ENCODE data around the gene TGFBR3. TPM values are rescaled to one million over a fixed set of nuclear protein-coding genes. Genes with fewer than 3 reads are reported as not detected.
A peak's percentile ranks its signal among the peaks of the same experiment; 100 is the strongest.

Gene TGFBR3
- total and polyA plus RNA-seq, 5 donors from 2014 or later = 15.8 to 47.5 (median 20.0) TPM

- peaks cover 0 to 7% (median 3%) of the 10 kb centered on the region in 4 donors for H3K4me1 Mint-ChIP-seq
- DNase-seq = no peak
- no peaks in the 10 kb centered on the region for H3K27me3 Mint-ChIP-seq
- no peaks in the 10 kb centered on the region for H3K9me3 ChIP-seq (ENCODE audit: control insufficient read depth in 2 of 2, low read length in 2 of 2)
- no peak overlapping the region for H3K27ac ChIP-seq (ENCODE audit: insufficient read depth, low read length, poor library complexity, severe bottlenecking)
- no peak overlapping the region for H3K4me3 Mint-ChIP-seq
- no peaks in the 10 kb centered on the region for H3K27me3 ChIP-seq (ENCODE audit: control insufficient read depth, insufficient read depth, low read length)
- ATAC-seq (ENCODE audit: low read depth in 2 of 2) = no peak
- H3K9me3 Mint-ChIP-seq = peaks cover 0 to 5% (median 0%) of the 10 kb centered on the region in 7 donors
- no peak overlapping the region for H3K27ac Mint-ChIP-seq
- no peak overlapping the region for H3K4me3 ChIP-seq (ENCODE audit: low read depth, low read length)
- no peaks in the 10 kb centered on the region for H3K4me1 ChIP-seq (ENCODE audit: control insufficient read depth, insufficient read depth, low read length, poor library complexity, severe bottlenecking)
- H3K36me3 Mint-ChIP-seq = peaks cover 45% of the 10 kb centered on the region
- peaks cover 6% of the 10 kb centered on the region for H3K36me3 ChIP-seq (ENCODE audit: control insufficient read depth, insufficient read depth, low read length)
Measured at GRCh38 chr1:91741301-91741700, 144.7 kb downstream of the TGFBR3 start.

GRCh38 chr1:91737650-91738049 is 148.3 kb downstream of the TGFBR3 start:
- ATAC-seq (ENCODE audit: low read depth in 2 of 2) (no peak), DNase-seq (no peak)
- Mint-ChIP-seq H3K4me1 (peaks cover 0 to 12% (median 8%) of the 10 kb centered on the region in 4 donors), H3K27me3 (no peaks in the 10 kb centered on the region), H3K36me3 (peaks cover 39% of the 10 kb centered on the region), H3K9me3 (peaks cover 0 to 2% (median 0%) of the 10 kb centered on the region in 7 donors), H3K27ac (no peak overlapping the region), H3K4me3 (no peak overlapping the region)
- H3K9me3 ChIP-seq (ENCODE audit: control insufficient read depth in 2 of 2, low read length in 2 of 2) = no peaks in the 10 kb centered on the region
- no peak overlapping the region for H3K27ac ChIP-seq (ENCODE audit: insufficient read depth, low read length, poor library complexity, severe bottlenecking)
- no peaks in the 10 kb centered on the region for H3K27me3 ChIP-seq (ENCODE audit: control insufficient read depth, insufficient read depth, low read length)
- no peak overlapping the region for H3K4me3 ChIP-seq (ENCODE audit: low read depth, low read length)
- no peaks in the 10 kb centered on the region for H3K4me1 ChIP-seq (ENCODE audit: control insufficient read depth, insufficient read depth, low read length, poor library complexity, severe bottlenecking)
- peaks cover 10% of the 10 kb centered on the region for H3K36me3 ChIP-seq (ENCODE audit: control insufficient read depth, insufficient read depth, low read length)

DNA sequence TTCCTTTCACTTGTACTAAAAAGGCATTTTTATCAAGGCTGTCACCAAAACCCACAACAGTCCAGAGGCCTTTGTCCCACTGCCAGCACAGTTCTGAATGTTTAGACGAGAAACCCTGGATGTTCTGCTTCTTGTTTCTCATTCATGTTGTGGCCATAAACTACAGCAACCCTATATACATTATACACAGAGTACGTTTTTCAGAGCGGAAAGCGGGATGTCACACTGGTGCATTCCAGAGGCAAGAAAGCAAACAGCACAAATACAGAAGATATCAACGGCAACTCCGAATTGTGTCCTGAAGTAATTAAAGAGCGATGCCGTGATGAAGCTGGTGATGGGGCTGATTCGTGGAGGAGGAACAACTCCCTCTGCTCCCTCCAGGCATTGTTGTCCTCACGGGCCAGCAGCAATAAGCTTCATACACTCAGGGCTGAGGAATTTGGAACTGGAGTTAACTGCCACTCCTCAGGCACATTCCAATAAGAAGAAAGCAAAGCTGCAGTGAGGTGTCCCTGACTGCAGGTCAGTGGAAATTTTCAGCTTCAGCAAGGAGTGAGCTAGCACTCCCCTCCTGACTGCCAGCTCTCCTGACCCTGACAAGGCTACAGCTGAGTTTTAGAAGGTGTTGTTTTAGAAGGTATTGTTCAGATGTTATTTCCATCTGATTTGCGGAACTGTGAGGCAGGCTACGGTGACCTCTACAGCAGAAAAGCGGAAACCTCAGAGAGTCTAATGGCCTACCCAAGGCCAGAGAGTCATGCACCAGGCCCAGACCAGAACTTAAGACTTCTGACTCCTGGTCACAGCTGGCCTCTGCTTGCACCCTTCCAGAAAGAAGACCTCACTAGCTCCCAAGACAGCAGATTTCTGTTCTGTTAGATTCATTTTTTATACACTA is 149.0 kb downstream of the TGFBR3 start:
- Histone ChIP-seq H3K4me3 (ENCODE audit: low read depth, low read length) (no peak overlapping the region), H3K27me3 (ENCODE audit: control insufficient read depth, insufficient read depth, low read length) (no peaks in the 10 kb centered on the region), H3K36me3 (ENCODE audit: control insufficient read depth, insufficient read depth, low read length) (peaks cover 10% of the 10 kb centered on the region), H3K27ac (ENCODE audit: insufficient read depth, low read length, poor library complexity, severe bottlenecking) (no peak overlapping the region), H3K4me1 (ENCODE audit: control insufficient read depth, insufficient read depth, low read length, poor library complexity, severe bottlenecking) (peaks cover 3% of the 10 kb centered on the region), H3K9me3 (ENCODE audit: control insufficient read depth in 2 of 2, low read length in 2 of 2) (no peaks in the 10 kb centered on the region)
- Mint-ChIP-seq H3K9me3 (peaks cover 0 to 2% (median 0%) of the 10 kb centered on the region in 7 donors), H3K27ac (peak overlapping the region in 1 of 3 donors; percentile 27), H3K36me3 (peaks cover 38% of the 10 kb centered on the region), H3K27me3 (no peaks in the 10 kb centered on the region), H3K4me3 (no peak overlapping the region), H3K4me1 (peaks cover 0 to 14% (median 13%) of the 10 kb centered on the region in 4 donors)
- ATAC-seq (ENCODE audit: low read depth in 2 of 2) (no peak), DNase-seq (no peak)

DNA sequence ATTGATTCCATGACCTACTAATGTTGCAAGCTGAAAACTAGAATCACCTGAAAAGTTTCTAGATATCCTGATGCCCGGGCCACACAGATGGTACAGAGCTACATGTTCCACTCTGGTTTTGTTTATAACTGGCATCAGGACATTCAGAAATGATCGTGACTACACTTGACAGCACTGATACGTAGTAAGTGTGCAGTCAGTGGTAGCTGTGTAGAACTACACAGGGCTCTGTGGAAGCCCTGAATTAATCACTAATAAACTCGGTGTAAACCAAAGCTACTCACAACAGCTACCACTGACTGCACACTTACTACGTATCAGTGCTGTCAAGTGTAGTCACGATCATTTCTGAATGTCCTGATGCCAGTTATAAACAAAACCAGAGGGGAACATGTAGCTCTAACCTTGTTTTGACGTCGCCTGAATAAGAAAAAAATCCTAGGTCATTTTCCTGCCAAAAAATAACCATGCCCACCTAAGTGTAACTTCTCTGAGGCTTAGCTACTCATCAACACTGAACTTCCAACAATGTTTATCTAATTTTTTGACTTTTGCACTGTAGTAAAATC is 149.7 kb downstream of the TGFBR3 start:
- H3K9me3 ChIP-seq (ENCODE audit: control insufficient read depth in 2 of 2, low read length in 2 of 2) = no peaks in the 10 kb centered on the region
- no peaks in the 10 kb centered on the region for H3K27me3 ChIP-seq (ENCODE audit: control insufficient read depth, insufficient read depth, low read length)
- Mint-ChIP-seq H3K9me3 (peaks cover 0 to 2% (median 0%) of the 10 kb centered on the region in 7 donors), H3K27ac (peak overlapping the region in 1 of 3 donors; percentile 27), H3K27me3 (no peaks in the 10 kb centered on the region), H3K36me3 (peaks cover 43% of the 10 kb centered on the region), H3K4me3 (no peak overlapping the region), H3K4me1 (peaks cover 5 to 21% (median 16%) of the 10 kb centered on the region in 4 donors)
- H3K27ac ChIP-seq (ENCODE audit: insufficient read depth, low read length, poor library complexity, severe bottlenecking) = no peak overlapping the region
- H3K4me1 ChIP-seq (ENCODE audit: control insufficient read depth, insufficient read depth, low read length, poor library complexity, severe bottlenecking) = peaks cover 10% of the 10 kb centered on the region
- no peak for DNase-seq
- no peak for ATAC-seq (ENCODE audit: low read depth in 2 of 2)
- H3K36me3 ChIP-seq (ENCODE audit: control insufficient read depth, insufficient read depth, low read length) = peaks cover 10% of the 10 kb centered on the region
- H3K4me3 ChIP-seq (ENCODE audit: low read depth, low read length) = no peak overlapping the region

DNA sequence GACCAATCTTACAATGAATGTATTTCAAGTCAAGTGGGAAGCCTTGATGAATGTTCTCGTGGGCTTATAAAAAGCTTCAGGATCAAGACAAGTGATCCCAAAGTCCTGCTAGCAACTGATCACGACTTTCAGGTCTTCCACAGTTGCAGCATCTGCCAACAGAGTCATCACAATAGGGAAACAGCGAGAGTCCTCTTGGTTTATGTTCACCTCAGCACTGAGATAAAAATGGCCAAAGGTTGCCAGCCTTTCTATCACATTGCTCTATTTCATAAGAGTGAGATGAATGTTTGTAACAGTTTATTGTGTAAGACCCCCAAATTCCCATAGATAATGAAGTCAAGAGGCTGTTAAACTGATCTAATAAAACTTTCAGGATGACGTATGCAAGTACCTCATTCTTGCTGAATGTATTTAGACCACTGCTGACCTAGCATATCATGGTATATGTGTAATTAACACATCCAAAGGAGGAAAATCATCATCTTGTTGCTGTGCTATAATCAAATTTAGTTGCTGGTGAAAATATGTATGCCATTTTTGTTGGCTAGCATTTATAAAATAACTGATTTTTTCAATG is 150.6 kb downstream of the TGFBR3 start:
- no peaks in the 10 kb centered on the region for H3K27me3 Mint-ChIP-seq
- H3K4me3 Mint-ChIP-seq = no peak overlapping the region
- Histone ChIP-seq H3K4me1 (ENCODE audit: control insufficient read depth, insufficient read depth, low read length, poor library complexity, severe bottlenecking) (peaks cover 11% of the 10 kb centered on the region), H3K27ac (ENCODE audit: insufficient read depth, low read length, poor library complexity, severe bottlenecking) (no peak overlapping the region), H3K36me3 (ENCODE audit: control insufficient read depth, insufficient read depth, low read length) (peaks cover 10% of the 10 kb centered on the region), H3K4me3 (ENCODE audit: low read depth, low read length) (no peak overlapping the region), H3K27me3 (ENCODE audit: control insufficient read depth, insufficient read depth, low read length) (no peaks in the 10 kb centered on the region), H3K9me3 (ENCODE audit: control insufficient read depth in 2 of 2, low read length in 2 of 2) (no peaks in the 10 kb centered on the region)
- no peak overlapping the region for H3K27ac Mint-ChIP-seq
- ATAC-seq (ENCODE audit: low read depth in 2 of 2) = no peak
- peaks cover 43% of the 10 kb centered on the region for H3K36me3 Mint-ChIP-seq
- H3K4me1 Mint-ChIP-seq = peaks cover 7 to 29% (median 17%) of the 10 kb centered on the region in 4 donors
- H3K9me3 Mint-ChIP-seq = peaks cover 0 to 2% (median 0%) of the 10 kb centered on the region in 7 donors
- DNase-seq = no peak

- H3K9me3 Mint-ChIP-seq = peaks cover 0 to 2% (median 0%) of the 10 kb centered on the region in 7 donors
- H3K4me3 Mint-ChIP-seq = no peak overlapping the region
- ATAC-seq (ENCODE audit: low read depth in 2 of 2) = no peak
- Histone ChIP-seq H3K36me3 (ENCODE audit: control insufficient read depth, insufficient read depth, low read length) (peaks cover 10% of the 10 kb centered on the region), H3K27ac (ENCODE audit: insufficient read depth, low read length, poor library complexity, severe bottlenecking) (no peak overlapping the region), H3K4me1 (ENCODE audit: control insufficient read depth, insufficient read depth, low read length, poor library complexity, severe bottlenecking) (peaks cover 11% of the 10 kb centered on the region), H3K9me3 (ENCODE audit: control insufficient read depth in 2 of 2, low read length in 2 of 2) (no peaks in the 10 kb centered on the region), H3K27me3 (ENCODE audit: control insufficient read depth, insufficient read depth, low read length) (no peaks in the 10 kb centered on the region), H3K4me3 (ENCODE audit: low read depth, low read length) (no peak overlapping the region)
- peak overlapping the region in 1 of 3 donors; percentile 38 for H3K27ac Mint-ChIP-seq
- peaks cover 46% of the 10 kb centered on the region for H3K36me3 Mint-ChIP-seq
- no peak for DNase-seq
- peaks cover 7 to 33% (median 19%) of the 10 kb centered on the region in 4 donors for H3K4me1 Mint-ChIP-seq
- H3K27me3 Mint-ChIP-seq = no peaks in the 10 kb centered on the region
Measured at GRCh38 chr1:91734761-91735160, 151.2 kb downstream of the TGFBR3 start.

DNA sequence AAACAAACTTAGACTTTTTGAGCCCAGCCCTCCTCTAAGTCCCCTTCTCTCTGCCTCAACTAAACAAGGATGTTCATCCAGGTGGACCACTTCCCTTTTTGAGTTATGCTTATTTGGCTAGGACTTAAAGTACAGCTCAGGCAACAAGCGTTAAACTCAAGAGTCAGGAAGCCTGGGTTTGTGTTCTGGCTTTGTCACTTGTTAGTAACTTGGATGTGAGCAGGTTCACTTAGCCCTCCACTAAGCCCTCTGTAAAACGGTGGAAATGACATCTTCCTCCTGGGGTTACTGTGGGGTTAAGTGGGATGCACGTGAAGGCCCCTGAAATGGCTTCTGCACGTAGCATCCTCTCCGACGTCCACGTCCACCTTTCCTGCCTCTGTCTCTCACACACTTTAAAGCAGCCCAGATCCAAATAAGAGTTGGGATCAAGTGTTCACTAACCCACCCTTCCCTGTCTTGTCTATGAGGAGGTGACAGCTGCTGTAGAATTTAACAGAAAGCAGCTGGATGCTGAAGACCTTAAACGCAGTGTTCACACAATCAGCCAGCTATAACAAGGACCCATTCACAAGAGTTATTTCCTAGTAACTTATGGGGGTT is 152.7 kb downstream of the TGFBR3 start:
- peaks cover 7 to 36% (median 19%) of the 10 kb centered on the region in 4 donors for H3K4me1 Mint-ChIP-seq
- H3K36me3 Mint-ChIP-seq = peaks cover 38% of the 10 kb centered on the region
- no peak overlapping the region for H3K27ac Mint-ChIP-seq
- Histone ChIP-seq H3K4me3 (ENCODE audit: low read depth, low read length) (no peak overlapping the region), H3K4me1 (ENCODE audit: control insufficient read depth, insufficient read depth, low read length, poor library complexity, severe bottlenecking) (peaks cover 11% of the 10 kb centered on the region), H3K27me3 (ENCODE audit: control insufficient read depth, insufficient read depth, low read length) (no peaks in the 10 kb centered on the region), H3K27ac (ENCODE audit: insufficient read depth, low read length, poor library complexity, severe bottlenecking) (no peak overlapping the region), H3K36me3 (ENCODE audit: control insufficient read depth, insufficient read depth, low read length) (peaks cover 7% of the 10 kb centered on the region), H3K9me3 (ENCODE audit: control insufficient read depth in 2 of 2, low read length in 2 of 2) (no peaks in the 10 kb centered on the region)
- no peak for ATAC-seq (ENCODE audit: low read depth in 2 of 2)
- no peaks in the 10 kb centered on the region for H3K9me3 Mint-ChIP-seq
- DNase-seq = no peak
- H3K27me3 Mint-ChIP-seq = no peaks in the 10 kb centered on the region
- H3K4me3 Mint-ChIP-seq = no peak overlapping the region
